B cell (primary cell): ENCODE data around the gene APOL2. TPM values are rescaled to one million over a fixed set of nuclear protein-coding genes. Genes with fewer than 3 reads are reported as not detected.
"Not testable (repeated sequence)": the region's sequence is repeated elsewhere in the genome, so short reads cannot be mapped to it uniquely, and the experiment has no call there.

Experiments used
- ATAC-seq: fragments of 200-7000 bp; cut with Tn5 transposase; one replicate; pipeline ENCODE4 v1.10.0; 2021; ENCODE audit warnings: low read depth, mild to moderate bottlenecking, moderate number of reproducible peaks, moderate library complexity
- CTCF ChIA-PET: fragments of 350-600 bp; sonication (Branson Sonifier 250); formaldehyde crosslinking; loops from one replicate; lab custom pipeline; 2021; ENCODE audit warnings: antibody characterized with exemption, inconsistent platforms; lab: Charles Lee
- POLR2A ChIA-PET: fragments of 350-600 bp; sonication (Branson Sonifier 250); formaldehyde crosslinking; loops from one replicate; lab custom pipeline; 2021; ENCODE audit warnings: antibody characterized with exemption; lab: Charles Lee
- DNase-seq: peaks from one replicate; pipeline ENCODE4 v3.0.0; 2013
- H2AFZ ChIP-seq: 2 replicates; pipeline ENCODE4 v1.6.1; 2012; ENCODE audit warnings: mild to moderate bottlenecking, low read depth, low read length; ENCODE audit not compliant: insufficient read depth, poor library complexity, severe bottlenecking
- H3K27ac ChIP-seq, 2 donors: 1 replicate in 1 of 2; 2 replicates in 1 of 2; pipeline ENCODE4 v1.5.1; 2012 to 2013; ENCODE audit warnings: low read length in 2 of 2, mild to moderate bottlenecking in 2 of 2, moderate library complexity in 1 of 2
- H3K27me3 ChIP-seq, 4 experiments: fragments of 200-600 bp in 1 of 4; sonication (generic) in 1 of 4; replicated peaks in 1 of 4; 1 replicate in 2 of 4; 2 replicates in 2 of 4; pipeline versions ENCODE4 v1.6.1 to v1.7.0; 2013 to 2016; ENCODE audit warnings: low read length in 3 of 4, mild to moderate bottlenecking in 2 of 4, mixed read lengths in 1 of 4, moderate library complexity in 1 of 4; ENCODE audit not compliant: insufficient read depth in 4 of 4, control insufficient read depth in 3 of 4; ENCODE audit errors: control extremely low read depth in 1 of 4
- H3K36me3 ChIP-seq, 2 experiments: replicated peaks in 1 of 2; 1 replicate in 1 of 2; 2 replicates in 1 of 2; pipeline versions ENCODE4 v1.6.1 to v1.7.1; 2013; ENCODE audit warnings: low read length in 1 of 2; ENCODE audit not compliant: insufficient read depth in 2 of 2, control insufficient read depth in 1 of 2; ENCODE audit errors: control extremely low read depth in 1 of 2, extremely low read depth in 1 of 2
- H3K4me1 ChIP-seq, 2 donors: fragments of 200-600 bp in 1 of 2; sonication (generic) in 1 of 2; 1 replicate in 1 of 2; 2 replicates in 1 of 2; pipeline versions ENCODE4 v1.5.1 to v1.6.1; 2013 to 2017; ENCODE audit warnings: low read length in 2 of 2; ENCODE audit not compliant: control insufficient read depth in 2 of 2, insufficient read depth in 2 of 2
- H3K4me2 ChIP-seq: replicated peaks from 2 replicates; pipeline ENCODE3; 2012; ENCODE audit warnings: mild to moderate bottlenecking, low read depth, low read length; ENCODE audit not compliant: poor library complexity, severe bottlenecking
- H3K4me3 ChIP-seq, 5 experiments: fragments of 200-600 bp in 1 of 5; sonication (generic) in 1 of 5; 1 replicate in 3 of 5; 2 replicates in 2 of 5; pipeline versions ENCODE4 v1.5.1 to v1.7.0; 2011 to 2016; ENCODE audit warnings: low read length in 4 of 5, mild to moderate bottlenecking in 4 of 5, low read depth in 2 of 5, control low read depth in 1 of 5, moderate library complexity in 1 of 5; ENCODE audit not compliant: insufficient read depth in 1 of 5; ENCODE audit errors: control extremely low read depth in 1 of 5, extremely low read depth in 1 of 5
- H3K79me2 ChIP-seq: fragments of 200-600 bp; sonication (generic); one replicate; pipeline ENCODE4 v1.6.0; 2016; ENCODE audit warnings: low read length; ENCODE audit not compliant: control insufficient read depth, insufficient read depth
- H3K9ac ChIP-seq: fragments of 200-600 bp; sonication (generic); 2 replicates; pipeline ENCODE4 v1.6.1; 2017; ENCODE audit warnings: mild to moderate bottlenecking, low read length, moderate library complexity
- H3K9me3 ChIP-seq, 3 donors: one replicate each; pipeline versions ENCODE4 v1.6.1 to v1.7.1; 2013; ENCODE audit warnings: low read length in 2 of 3; ENCODE audit not compliant: control insufficient read depth in 2 of 3, insufficient read depth in 1 of 3; ENCODE audit errors: control extremely low read depth in 1 of 3
- H4K20me1 ChIP-seq: 2 replicates; pipeline ENCODE4 v1.6.0; 2012; ENCODE audit warnings: mild to moderate bottlenecking, low read length; ENCODE audit not compliant: insufficient read depth, control insufficient read depth, poor library complexity, severe bottlenecking
- H3K27ac Mint-ChIP-seq: one replicate; pipeline ENCODE4 v1.8.0; 2021; ENCODE audit warnings: mixed read lengths
- H3K27me3 Mint-ChIP-seq: one replicate; pipeline ENCODE4 v1.8.0; 2021; ENCODE audit warnings: mixed read lengths
- H3K4me1 Mint-ChIP-seq: one replicate; pipeline ENCODE4 v1.8.0; 2021; ENCODE audit warnings: mixed read lengths
- H3K4me3 Mint-ChIP-seq: one replicate; pipeline ENCODE4 v1.8.0; 2021; ENCODE audit warnings: mixed read lengths
- H3K9me3 Mint-ChIP-seq: one replicate; pipeline ENCODE4 v1.8.0; 2022; ENCODE audit warnings: mixed read lengths; ENCODE audit not compliant: insufficient read depth
- CTCF ChIP-seq: fragments of 200-600 bp; IDR thresholded peaks from one replicate; pipeline ENCODE4 v1.8.0; 2022; ENCODE audit warnings: antibody characterized with exemption, mild to moderate bottlenecking
- EZH2 ChIP-seq: IDR thresholded peaks from 2 replicates; pipeline ENCODE4 v1.6.1; 2012; ENCODE audit warnings: borderline replicate concordance, low read depth, mild to moderate bottlenecking, moderate library complexity, low read length; ENCODE audit not compliant: insufficient read depth, poor library complexity, severe bottlenecking
- WGBS: methylation state at CpG from one replicate; pipeline ENCODE4 v1.1.5; 2013; ENCODE audit warnings: missing lambda C conversion rate; ENCODE audit not compliant: insufficient coverage; 5-methylcytosine and 5-hydroxymethylcytosine counted together
- intact Hi-C: fragments of 100-400 bp; cut with micrococcal nuclease; formaldehyde crosslinking; loops from one replicate; pipeline ENCODE4 v1.10.0; 2022
- polyA plus RNA-seq: library from polyadenylated mRNA; depleted of rRNA; stranded (reverse); fragments of >200 nt; gene quantifications from 2 replicates; pipeline ENCODE4 v1.2.3, GENCODE V29; 2012
- total RNA-seq, 2 donors: library from RNA; stranded (reverse); fragments of 120-200 nt in 1 of 2; gene quantifications; 1 replicate in 1 of 2; 2 replicates in 1 of 2; pipeline versions ENCODE4 v1.2.3 to v1.2.4, GENCODE V29; 2013 to 2022

Gene APOL2
- total and polyA plus RNA-seq, 2 donors (not counting 1 experiment from before 2014, with no cell fraction given) = 29.4 to 60.6 TPM

GRCh38 chr22:36202906-36203305 lies 36.4 kb downstream of the APOL2 start:
- CTCF ChIA-PET = interaction anchor here (1.4 kb wide), 1 partner anchor 98 kb away, joined by 5 read pairs; no protein-coding TSS in a partner anchor
- H3K4me3 Mint-ChIP-seq, H3K79me2 ChIP-seq, DNase-seq, H3K27ac Mint-ChIP-seq, POLR2A ChIA-PET, H3K27ac ChIP-seq, ATAC-seq, H3K9me3 ChIP-seq, H3K4me2 ChIP-seq, H3K9ac ChIP-seq, H4K20me1 ChIP-seq, H2AFZ ChIP-seq, H3K4me3 ChIP-seq, H3K9me3 Mint-ChIP-seq, intact Hi-C loops, H3K36me3 ChIP-seq: not testable (repeated sequence)
- H3K4me1 ChIP-seq = peaks cover 9 to 29% of the 10 kb centered on the region in 2 donors
- peaks cover 0 to 10% (median 0%) of the 10 kb centered on the region in 4 experiments for H3K27me3 ChIP-seq
- WGBS = 71% methylated on average over 4 of the region's 8 CpGs
- peaks cover 29% of the 10 kb centered on the region for H3K27me3 Mint-ChIP-seq
- peaks cover 35% of the 10 kb centered on the region for H3K4me1 Mint-ChIP-seq

- peaks cover 42% of the 10 kb centered on the region for H3K4me1 Mint-ChIP-seq
Measured at GRCh38 chr22:36201630-36202319, 37.6 kb downstream of the APOL2 start, which contains the start of gene APOL4. APOL4 (minus strand) TSS chr22:36201809; CDS start chr22:36201734, 75 bp downstream.

GRCh38 chr22:36201025-36201424 lies 38.3 kb downstream of the APOL2 start:
- DNase-seq, intact Hi-C loops, H4K20me1 ChIP-seq, H3K9ac ChIP-seq, POLR2A ChIA-PET, H3K4me3 Mint-ChIP-seq, H3K27ac ChIP-seq, H3K9me3 Mint-ChIP-seq, H2AFZ ChIP-seq, H3K4me3 ChIP-seq, H3K4me2 ChIP-seq, H3K27ac Mint-ChIP-seq, CTCF ChIA-PET, H3K36me3 ChIP-seq, H3K79me2 ChIP-seq, ATAC-seq, H3K9me3 ChIP-seq: not testable (repeated sequence)
- no CpG with 5 or more reads among the region's 5 CpGs for WGBS
- Mint-ChIP-seq H3K4me1 (peaks cover 38% of the 10 kb centered on the region), H3K27me3 (peaks cover 31% of the 10 kb centered on the region)
- Histone ChIP-seq H3K4me1 (peaks cover 9 to 32% of the 10 kb centered on the region in 2 donors), H3K27me3 (peaks cover 0 to 10% (median 0%) of the 10 kb centered on the region in 4 experiments)

More at GRCh38 chr22:36201630-36202319, 37.6 kb downstream of the APOL2 start, which contains the start of gene APOL4:
- no peaks in the 10 kb centered on the region for H3K9me3 Mint-ChIP-seq
- TF ChIP-seq EZH2 (no peak), CTCF (no peak)
- H3K79me2 ChIP-seq = no peaks in the 10 kb centered on the region
- peaks cover 31% of the 10 kb centered on the region for H3K27me3 Mint-ChIP-seq
- no peak within 1 kb of the TSS for H3K27ac ChIP-seq
- peaks cover 0 to 10% (median 0%) of the 10 kb centered on the region in 4 experiments for H3K27me3 ChIP-seq
- H2AFZ ChIP-seq = no peak within 1 kb of the TSS
- POLR2A ChIA-PET = no interaction called here
- intact Hi-C loops = no loop called here
- H3K9ac ChIP-seq = no peak within 1 kb of the TSS
- H3K4me2 ChIP-seq = no peak within 1 kb of the TSS
- no peak within 1 kb of the TSS for H3K27ac Mint-ChIP-seq
- no peaks in the 10 kb centered on the region for H4K20me1 ChIP-seq
- DNase-seq (no peak), ATAC-seq (no peak)
- no peaks in the 10 kb centered on the region for H3K9me3 ChIP-seq
- no peaks in the 10 kb centered on the region for H3K36me3 ChIP-seq
- no peak within 1 kb of the TSS for H3K4me3 Mint-ChIP-seq
- H3K4me3 ChIP-seq = no peak within 1 kb of the TSS
- peaks cover 15 to 38% of the 10 kb centered on the region in 2 donors for H3K4me1 ChIP-seq
- 82% methylated on average over 8 of the region's 13 CpGs for WGBS
- CTCF ChIA-PET = interaction anchor here (1.4 kb wide), 1 partner anchor 99 kb away, joined by 5 read pairs; no protein-coding TSS in a partner anchor
